KBM-7 (cell line): ENCODE results near the gene USP34.
"Not testable (repeated sequence)": the region's sequence is repeated elsewhere in the genome, so short reads cannot be mapped to it uniquely, and the experiment has no call there.

Experiments
- DNase-seq: peaks from one replicate; pipeline ENCODE4 v3.0.0-alpha.2; 2015
- in situ Hi-C: fragments of 300-500 bp; cut with MboI; formaldehyde crosslinking; loops from 2 replicates; pipeline ENCODE4 v1.14.3; 2020; ENCODE audit warnings: low sequenced_read_pairs, low pct_unique_long_range_greater_than_20kb, mixed read lengths

USP34 gene

DNA sequence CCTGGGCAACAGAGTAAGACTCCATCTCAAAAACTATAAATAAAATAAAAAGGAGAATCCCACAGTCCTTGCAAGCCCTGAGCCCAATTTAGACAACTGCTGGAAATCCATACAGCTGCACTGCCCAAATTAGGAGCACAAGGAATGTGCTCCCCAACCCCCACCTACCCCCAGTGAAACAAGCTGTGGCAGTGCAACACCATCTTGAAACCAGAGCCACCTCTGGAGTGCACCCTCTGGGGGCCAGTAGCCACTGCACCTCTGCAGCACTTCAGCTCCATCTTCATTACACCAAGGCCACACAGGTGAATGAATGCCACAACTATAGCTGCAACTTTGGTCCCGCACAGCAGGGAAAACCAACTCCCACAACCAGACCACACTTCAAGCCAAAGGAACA is 37.3 kb downstream of the USP34 start:
- in situ Hi-C loops = no loop called here
- DNase-seq = no peak

DNA sequence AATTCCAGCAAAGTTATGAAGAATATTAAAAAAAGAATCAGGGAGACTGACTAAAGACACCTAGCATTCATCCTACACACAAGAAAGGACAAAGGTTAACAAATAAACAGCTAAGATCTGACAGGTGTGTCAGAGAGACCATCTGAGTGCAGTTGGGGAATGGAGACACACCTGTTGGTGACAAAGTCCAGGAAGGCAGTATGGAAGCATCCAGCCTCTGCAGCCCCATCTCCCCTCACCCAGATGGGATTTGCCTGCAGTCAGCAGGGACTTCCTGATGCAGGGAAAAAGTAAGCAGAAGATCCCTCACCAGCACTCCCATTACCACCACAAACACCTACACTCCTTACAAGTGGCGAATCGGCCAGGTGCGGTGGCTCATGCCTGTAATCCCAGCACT is 37.9 kb downstream of the USP34 start:
- in situ Hi-C loops = no loop called here
- DNase-seq = no peak

DNA sequence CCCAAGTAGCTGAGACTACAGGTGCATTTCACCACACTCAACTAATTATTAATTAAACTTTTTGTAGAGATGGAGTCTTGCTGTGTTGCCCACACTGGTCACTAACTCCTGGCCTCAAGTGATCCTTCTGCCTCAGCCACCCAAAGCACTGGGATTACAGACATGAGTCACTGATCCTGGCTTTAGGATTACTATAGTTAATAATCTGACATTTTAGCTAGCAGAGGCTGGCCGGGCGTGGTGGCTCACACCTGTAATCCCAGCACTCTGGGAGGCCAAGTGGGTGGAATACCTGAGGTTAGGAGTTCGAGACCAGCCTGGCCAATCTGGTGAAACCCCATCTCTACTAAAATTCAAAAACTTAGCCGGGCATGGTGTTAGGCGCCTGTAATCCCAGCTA is 39.5 kb downstream of the USP34 start:
- in situ Hi-C loops = no loop called here
- DNase-seq = no peak

DNA sequence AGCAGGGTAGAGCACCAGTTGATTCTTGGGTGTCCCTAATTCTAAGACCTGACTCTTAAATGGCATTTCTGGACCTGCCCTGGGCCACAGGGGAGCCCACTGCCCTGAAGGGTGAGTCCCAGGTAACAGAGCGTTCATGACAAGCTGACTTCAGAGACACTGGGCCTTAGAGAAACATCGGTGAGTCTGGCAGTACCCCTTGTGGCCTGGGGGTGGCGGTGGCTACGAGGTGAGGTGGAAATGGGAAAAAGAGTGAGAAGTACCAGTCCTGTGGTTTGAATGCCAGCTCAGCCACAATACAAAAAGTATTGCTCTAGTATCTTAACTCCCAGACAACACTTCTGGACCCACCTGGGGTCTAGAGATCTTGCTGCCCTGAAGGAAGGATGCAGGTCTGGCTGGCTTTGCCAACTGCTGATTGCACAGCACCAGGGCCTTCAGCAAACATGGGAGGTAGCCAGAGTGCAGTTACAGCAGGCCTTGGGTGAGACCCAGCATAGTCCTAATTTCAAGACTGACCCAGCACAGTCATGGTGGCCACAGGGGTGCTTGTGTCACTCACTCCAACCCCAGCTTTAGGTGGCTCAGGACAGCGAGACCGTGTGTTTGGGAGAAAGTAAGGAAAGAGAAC is 44.5 kb downstream of the USP34 start:
- in situ Hi-C loops = no loop called here
- peak; percentile 84 for DNase-seq

- DNase-seq = no peak
- in situ Hi-C loops = no loop called here
Measured at GRCh38 chr2:61425605-61426155, 45.2 kb downstream of the USP34 start.

DNA sequence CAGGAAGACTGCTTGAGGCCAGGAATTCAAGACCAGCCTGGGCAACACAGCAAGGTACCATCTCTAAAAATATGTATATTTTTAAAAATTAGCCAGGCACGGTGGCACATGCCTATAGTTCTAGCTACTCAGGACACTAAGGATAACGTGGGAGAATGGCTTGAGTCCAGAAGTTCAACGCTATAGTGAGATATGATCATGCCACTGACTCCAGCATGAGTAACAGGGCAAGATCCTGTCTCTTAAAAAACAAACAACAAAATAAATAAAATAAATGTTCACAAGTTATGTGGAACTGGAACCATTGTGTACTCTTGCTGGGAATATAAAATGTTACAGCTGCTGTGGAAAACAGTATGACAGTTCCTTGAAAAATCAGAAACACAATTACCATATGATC is 47.2 kb downstream of the USP34 start:
- no peak for DNase-seq
- in situ Hi-C loops = no loop called here

GRCh38 chr2:61421611-61422010 is 49.3 kb downstream of the USP34 start:
- in situ Hi-C loops = no loop called here
- DNase-seq = peak; percentile 26

DNA sequence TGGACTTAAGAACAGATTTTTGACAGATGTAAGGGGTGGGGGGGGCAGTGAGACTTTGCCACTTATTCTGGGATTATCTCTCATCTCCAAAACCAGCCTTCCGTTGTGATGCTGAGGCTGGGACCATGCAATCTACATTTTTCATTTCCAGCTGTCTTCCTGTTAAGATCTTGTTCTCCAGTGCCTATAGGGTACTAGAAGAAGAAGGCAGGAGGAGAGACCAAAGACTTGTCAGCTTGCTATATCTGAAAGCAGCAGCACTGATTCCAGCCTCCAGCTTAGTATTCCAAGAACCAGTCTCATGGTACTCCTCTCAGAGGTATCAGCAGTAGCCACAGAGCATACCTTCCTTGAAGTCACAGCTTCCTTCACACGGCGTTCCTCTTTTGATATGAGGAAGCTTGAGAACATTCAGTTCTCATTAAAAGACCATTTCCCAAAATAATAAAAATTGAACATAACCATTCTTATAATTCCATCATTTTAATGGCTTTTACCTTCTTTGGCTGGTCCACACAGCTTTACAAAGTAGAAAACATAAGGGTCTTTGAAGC is 49.8 kb downstream of the USP34 start:
- peak; percentile 33 for DNase-seq
- in situ Hi-C loops = no loop called here

DNA sequence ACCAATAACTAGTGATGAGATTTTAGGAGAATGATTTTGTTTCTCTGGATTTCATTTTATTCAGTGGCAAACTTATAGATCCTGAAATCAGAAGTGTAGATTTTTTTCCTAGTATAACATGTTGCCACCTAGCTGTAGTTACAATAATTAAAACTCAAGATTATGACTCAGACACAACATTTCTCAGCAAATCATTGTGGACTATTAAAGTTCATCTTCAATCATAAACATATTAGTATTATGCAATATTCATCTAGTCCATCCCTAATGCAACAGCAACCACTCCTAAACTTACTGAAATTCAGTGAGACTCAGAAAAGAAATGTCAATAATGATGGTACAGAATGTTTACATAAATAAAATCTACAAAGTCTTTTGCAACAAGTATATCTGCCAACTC is 51.3 kb downstream of the USP34 start:
- DNase-seq = no peak
- in situ Hi-C loops = no loop called here

- DNase-seq = no peak
- in situ Hi-C loops = no loop called here
Measured at GRCh38 chr2:61419129-61419528, 51.8 kb downstream of the USP34 start.

GRCh38 chr2:61416871-61417645 is 53.8 kb downstream of the USP34 start:
- in situ Hi-C loops = no loop called here
- no peak for DNase-seq

GRCh38 chr2:61415265-61415664 is 55.6 kb downstream of the USP34 start:
- no peak for DNase-seq
- in situ Hi-C loops = no loop called here

DNA sequence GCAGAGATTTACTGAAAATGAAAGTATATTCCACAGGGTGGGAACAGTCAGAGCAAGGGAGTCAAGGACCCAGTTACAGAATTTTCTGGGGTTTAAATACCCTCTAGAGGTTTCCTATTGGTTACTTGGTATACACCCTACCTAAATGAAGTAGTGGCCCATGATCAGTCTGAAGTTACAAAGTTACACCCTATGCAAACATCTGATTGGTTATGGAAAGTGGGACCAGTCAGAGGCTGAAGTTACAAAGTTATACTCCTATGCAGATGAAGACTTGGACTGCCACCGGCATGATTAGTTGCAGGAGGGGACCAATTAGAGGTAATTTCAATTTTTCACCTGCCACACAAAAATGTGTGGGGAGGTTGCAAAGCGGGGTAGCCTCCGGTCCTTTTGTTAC is 56.2 kb downstream of the USP34 start:
- DNase-seq = no peak
- in situ Hi-C loops = no loop called here

- in situ Hi-C loops = no loop called here
- DNase-seq = no peak
Measured at GRCh38 chr2:61411109-61411508, 59.8 kb downstream of the USP34 start.

DNA sequence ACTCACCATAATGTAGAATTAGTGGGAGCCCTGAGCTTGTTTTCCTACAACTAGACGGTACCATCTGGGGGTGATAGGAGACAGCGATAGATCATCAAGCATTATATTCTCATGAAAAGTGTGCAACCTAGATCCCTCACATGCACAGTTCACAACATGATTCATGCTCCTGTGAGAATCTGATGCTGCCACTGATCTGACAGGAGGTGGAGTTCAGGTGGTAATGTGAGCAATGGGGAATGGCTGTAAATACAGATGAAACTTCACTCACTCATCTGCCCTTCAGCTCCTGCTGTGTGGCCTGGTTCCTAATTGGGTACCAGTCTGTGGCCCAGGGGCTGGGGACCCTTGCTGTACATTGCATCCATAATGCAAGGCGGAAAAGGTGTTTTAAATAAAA is 60.7 kb downstream of the USP34 start:
- in situ Hi-C loops = no loop called here

DNA sequence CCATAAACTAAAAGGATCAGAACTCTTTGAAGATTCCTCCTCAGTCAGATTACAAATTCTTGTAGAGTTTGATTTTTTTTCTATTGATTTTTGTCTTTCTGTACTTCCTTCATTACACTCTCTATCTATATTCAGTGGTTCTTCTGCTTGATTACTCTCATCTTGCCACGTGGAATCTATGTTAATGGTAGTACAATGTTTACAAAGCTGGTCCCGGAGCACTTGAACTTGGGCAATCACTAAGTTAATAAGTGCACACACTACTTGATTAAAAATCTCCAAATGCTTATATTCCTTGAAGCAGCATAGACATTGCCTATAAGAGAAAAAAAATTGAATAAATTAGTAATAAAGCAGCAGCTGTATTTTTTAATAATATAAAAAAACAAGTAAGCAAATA is 65.1 kb downstream of the USP34 start:
- no peak for DNase-seq
- in situ Hi-C loops = no loop called here

More for the DNA sequence above, 60.7 kb downstream of the USP34 start:
- DNase-seq = no peak

DNA sequence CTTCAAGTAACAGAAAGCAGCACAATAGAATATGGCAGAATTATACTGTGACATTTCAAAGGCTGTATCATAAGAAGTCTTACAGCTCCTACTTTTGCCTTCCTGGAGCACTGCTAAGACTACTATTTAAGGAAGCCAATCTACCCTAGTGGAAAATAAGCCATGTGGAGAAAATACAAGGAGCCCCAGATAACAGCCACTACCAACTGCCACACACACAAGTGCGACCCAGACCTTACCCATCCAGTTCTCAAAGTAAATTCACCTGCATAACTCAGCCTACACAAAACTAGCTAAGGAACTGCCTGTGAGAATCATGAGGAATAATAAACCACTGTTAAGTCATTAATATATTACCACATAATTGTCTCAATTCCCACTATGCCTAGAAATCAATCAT is 66.4 kb downstream of the USP34 start:
- no peak for DNase-seq
- in situ Hi-C loops = no loop called here

- DNase-seq = no peak
- in situ Hi-C loops = no loop called here
Measured at GRCh38 chr2:61398413-61398812, 72.5 kb downstream of the USP34 start.

DNA sequence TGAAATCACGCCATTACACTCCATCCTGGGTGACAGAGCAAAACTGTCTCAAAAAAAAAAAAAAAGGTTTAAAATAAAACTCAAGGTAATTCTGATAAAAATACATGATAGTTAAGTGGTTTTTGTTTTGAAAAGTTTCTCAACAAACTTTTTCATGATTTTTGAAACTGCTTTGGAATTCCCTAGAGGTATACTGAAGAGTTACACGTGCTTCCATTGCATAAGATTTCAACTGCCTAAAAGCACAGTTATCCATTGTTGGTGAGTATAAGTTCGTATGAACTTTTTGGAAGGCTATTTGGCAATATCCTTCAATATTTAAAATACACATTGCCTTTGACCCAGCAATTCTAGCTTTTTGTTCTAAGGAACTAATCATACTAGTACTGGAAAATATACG is 74.9 kb downstream of the USP34 start:
- DNase-seq = no peak
- in situ Hi-C loops = no loop called here

DNA sequence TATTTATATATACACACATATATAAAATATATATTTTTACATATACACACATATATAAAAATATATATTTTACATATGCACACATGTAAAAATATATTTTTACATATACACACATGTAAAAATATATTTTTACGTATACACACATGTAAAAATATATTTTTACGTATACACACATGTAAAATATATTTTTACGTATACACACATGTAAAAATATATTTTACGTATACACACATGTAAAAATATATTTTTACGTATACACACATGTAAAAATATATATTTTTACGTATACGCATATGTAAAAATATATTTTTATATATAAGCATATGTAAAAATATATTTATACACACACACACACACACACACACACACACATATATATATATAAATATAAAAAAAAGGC is 83.3 kb downstream of the USP34 start:
- DNase-seq, in situ Hi-C loops: not testable (repeated sequence)

DNA sequence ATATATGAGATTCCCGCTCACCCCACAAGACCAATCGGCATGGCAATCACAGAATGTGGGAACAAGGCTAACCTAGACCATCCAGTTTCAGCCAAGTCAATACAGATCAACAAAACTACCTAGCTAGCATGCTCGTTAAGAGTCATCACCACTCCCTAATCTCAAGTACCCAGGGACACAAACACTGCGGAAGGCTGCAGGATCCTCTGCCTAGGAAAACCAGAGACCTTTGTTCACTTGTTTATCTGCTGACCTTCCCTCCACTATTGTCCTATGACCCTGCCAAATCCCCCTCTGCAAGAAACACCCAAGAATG is 90.0 kb downstream of the USP34 start:
- DNase-seq, in situ Hi-C loops: not testable (repeated sequence)
